Osteocyte (in vitro differentiated cells): ENCODE results near the gene SCP2. TPM values are rescaled to one million over a fixed set of nuclear protein-coding genes. Genes with fewer than 3 reads are reported as not detected.

Source experiments
- DNase-seq: peaks from one replicate; pipeline ENCODE4 v3.0.0; 2021; ENCODE audit warnings: mixed read lengths; ENCODE audit not compliant: unreplicated experiment; ENCODE audit errors: extremely low spot score
- H3K27ac Mint-ChIP-seq: one replicate; pipeline ENCODE4 v1.8.0; 2021; ENCODE audit warnings: mild to moderate bottlenecking, mixed read lengths; ENCODE audit not compliant: unreplicated experiment
- H3K27me3 Mint-ChIP-seq: one replicate; pipeline ENCODE4 v1.8.0; 2021; ENCODE audit warnings: mixed read lengths; ENCODE audit not compliant: unreplicated experiment
- H3K36me3 Mint-ChIP-seq: one replicate; pipeline ENCODE4 v1.8.0; 2021; ENCODE audit warnings: mixed read lengths; ENCODE audit not compliant: unreplicated experiment
- H3K4me1 Mint-ChIP-seq: one replicate; pipeline ENCODE4 v1.8.0; 2021; ENCODE audit warnings: mixed read lengths; ENCODE audit not compliant: unreplicated experiment
- H3K4me3 Mint-ChIP-seq: one replicate; pipeline ENCODE4 v1.8.0; 2021; ENCODE audit warnings: mild to moderate bottlenecking, moderate library complexity, mixed read lengths; ENCODE audit not compliant: unreplicated experiment
- H3K9me3 Mint-ChIP-seq: one replicate; pipeline ENCODE4 v1.8.0; 2021; ENCODE audit warnings: mixed read lengths; ENCODE audit not compliant: unreplicated experiment
- total RNA-seq: library from RNA; stranded (reverse); gene quantifications from 2 replicates; pipeline ENCODE4 v1.2.1, GENCODE V29; 2021
- TF ChIP-seq, protein P1 (sequence below): fragments of 200-600 bp; sonication (generic); IDR thresholded peaks from 2 replicates; pipeline ENCODE4 v1.5.0; 2021; ENCODE audit warnings: antibody characterized with exemption, mild to moderate bottlenecking, moderate library complexity

Gene SCP2
- total RNA-seq, 1 donor from 2014 or later: 84.2 TPM

DNA sequence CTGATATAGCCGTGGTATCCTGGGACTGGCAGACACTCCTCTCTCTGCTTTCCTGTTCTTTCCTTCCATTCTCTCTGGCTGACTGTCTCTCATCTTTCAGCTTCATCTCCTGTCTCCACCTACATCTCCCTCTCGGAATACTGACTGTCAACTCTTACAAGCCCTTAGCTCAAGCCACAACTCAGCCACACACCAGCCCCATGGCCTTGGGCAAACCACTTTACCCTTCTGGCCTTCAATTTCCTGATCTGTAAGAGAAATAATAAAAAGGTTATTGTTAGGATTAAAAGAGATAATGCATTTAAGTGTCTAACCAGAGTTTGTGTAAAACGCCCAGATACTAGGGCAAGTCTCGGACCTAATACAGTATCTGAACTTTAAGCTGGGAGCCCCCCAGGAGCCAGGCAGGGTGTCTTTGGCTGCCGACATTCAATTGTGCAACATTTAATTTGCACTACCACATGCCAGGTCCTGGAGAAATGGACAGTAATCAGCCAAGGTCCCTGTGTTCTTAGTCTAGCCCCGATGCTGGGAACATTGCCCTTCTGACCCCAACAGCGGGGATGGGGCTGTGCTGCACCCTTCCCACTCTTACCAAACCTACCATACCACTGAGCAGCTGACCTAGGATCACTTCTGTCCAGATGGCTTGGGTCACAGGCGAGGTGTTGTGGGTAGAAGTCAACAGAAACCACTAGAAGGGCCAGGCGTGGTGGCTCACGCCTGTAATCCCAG, 10.7 kb upstream of the SCP2 start:
- Mint-ChIP-seq H3K27me3 (peaks cover 8% of the 10 kb centered on the region), H3K27ac (no peak overlapping the region), H3K4me3 (no peak overlapping the region), H3K4me1 (no peaks in the 10 kb centered on the region), H3K36me3 (no peaks in the 10 kb centered on the region), H3K9me3 (no peaks in the 10 kb centered on the region)
- TF ChIP-seq, protein P1, sequence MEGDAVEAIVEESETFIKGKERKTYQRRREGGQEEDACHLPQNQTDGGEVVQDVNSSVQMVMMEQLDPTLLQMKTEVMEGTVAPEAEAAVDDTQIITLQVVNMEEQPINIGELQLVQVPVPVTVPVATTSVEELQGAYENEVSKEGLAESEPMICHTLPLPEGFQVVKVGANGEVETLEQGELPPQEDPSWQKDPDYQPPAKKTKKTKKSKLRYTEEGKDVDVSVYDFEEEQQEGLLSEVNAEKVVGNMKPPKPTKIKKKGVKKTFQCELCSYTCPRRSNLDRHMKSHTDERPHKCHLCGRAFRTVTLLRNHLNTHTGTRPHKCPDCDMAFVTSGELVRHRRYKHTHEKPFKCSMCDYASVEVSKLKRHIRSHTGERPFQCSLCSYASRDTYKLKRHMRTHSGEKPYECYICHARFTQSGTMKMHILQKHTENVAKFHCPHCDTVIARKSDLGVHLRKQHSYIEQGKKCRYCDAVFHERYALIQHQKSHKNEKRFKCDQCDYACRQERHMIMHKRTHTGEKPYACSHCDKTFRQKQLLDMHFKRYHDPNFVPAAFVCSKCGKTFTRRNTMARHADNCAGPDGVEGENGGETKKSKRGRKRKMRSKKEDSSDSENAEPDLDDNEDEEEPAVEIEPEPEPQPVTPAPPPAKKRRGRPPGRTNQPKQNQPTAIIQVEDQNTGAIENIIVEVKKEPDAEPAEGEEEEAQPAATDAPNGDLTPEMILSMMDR: no peak
- DNase-seq: no peak

DNA sequence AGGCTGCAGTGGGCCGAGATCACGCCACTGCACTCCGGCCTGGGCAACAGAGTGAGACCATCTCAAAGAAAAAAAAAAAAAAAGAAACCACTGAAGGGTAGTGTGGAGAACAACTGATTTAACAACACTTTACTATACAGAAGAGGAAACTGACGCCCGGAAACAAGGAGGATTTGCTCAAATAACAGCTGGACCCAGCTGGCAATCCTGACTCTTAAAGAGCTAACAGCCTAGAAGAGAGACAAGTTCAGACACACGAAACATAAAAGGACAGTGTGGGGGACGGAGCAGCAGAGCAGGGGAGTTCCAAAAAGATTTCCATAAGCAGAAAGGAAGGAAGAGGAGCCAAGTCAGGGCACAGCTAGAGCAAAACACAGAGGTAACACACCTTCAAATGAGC, 9.9 kb upstream of the SCP2 start:
- H3K4me1 Mint-ChIP-seq: peaks cover 2% of the 10 kb centered on the region
- TF ChIP-seq, protein P1: no peak

DNA sequence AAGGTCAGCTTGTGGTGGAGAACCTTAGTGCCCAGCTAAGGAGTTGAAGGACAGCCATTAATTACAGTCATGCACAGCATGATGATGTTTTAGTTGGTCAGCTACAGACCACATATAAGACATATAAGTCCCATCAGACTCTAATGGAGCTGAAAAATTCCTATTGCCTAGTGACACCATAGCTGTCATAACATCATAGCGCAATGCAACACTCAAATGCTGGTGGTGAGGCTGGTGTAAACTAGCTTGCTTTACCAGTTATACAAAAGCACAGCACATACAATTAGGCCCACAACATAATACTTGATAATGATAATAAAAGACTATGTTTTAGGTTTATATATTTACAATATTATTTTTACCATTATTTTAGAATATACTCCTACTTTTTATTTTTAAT, 9.5 kb upstream of the SCP2 start:
- Mint-ChIP-seq H3K4me3 (no peak overlapping the region), H3K4me1 (peaks cover 2% of the 10 kb centered on the region), H3K27me3 (peaks cover 11% of the 10 kb centered on the region), H3K36me3 (no peaks in the 10 kb centered on the region), H3K9me3 (no peaks in the 10 kb centered on the region), H3K27ac (no peak overlapping the region)
- no peak for DNase-seq
- TF ChIP-seq, protein P1: no peak

More for the DNA sequence above, 9.9 kb upstream of the SCP2 start:
- H3K36me3 Mint-ChIP-seq: no peaks in the 10 kb centered on the region
- H3K27ac Mint-ChIP-seq: no peak overlapping the region
- H3K4me3 Mint-ChIP-seq: no peak overlapping the region
- no peak for DNase-seq
- H3K9me3 Mint-ChIP-seq: no peaks in the 10 kb centered on the region
- H3K27me3 Mint-ChIP-seq: peaks cover 8% of the 10 kb centered on the region

DNA sequence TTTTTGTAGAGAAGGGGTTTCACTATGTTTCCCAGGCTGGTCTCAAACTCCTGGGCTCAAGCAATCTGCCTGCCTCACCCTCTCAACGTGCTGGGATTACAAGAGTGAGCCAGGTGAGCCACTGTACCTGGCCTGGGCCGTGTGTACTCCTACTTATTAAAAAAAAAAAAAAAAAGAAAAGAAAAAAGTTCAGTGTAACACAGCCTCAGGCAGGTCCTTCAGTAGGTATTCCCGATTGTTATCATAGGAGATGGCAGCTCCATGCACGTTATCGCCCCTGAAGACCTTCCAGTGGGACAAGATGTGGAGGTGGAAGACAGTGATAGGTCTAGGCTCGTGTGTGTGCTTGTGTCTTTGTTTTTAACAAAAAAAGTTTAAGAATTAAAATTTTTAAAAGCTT, 8.9 kb upstream of the SCP2 start:
- H3K4me1 Mint-ChIP-seq: peaks cover 2% of the 10 kb centered on the region
- no peak for DNase-seq
- H3K27me3 Mint-ChIP-seq: peaks cover 15% of the 10 kb centered on the region
- H3K9me3 Mint-ChIP-seq: no peaks in the 10 kb centered on the region
- no peak overlapping the region for H3K27ac Mint-ChIP-seq
- TF ChIP-seq, protein P1: no peak
- H3K4me3 Mint-ChIP-seq: no peak overlapping the region
- no peaks in the 10 kb centered on the region for H3K36me3 Mint-ChIP-seq

DNA sequence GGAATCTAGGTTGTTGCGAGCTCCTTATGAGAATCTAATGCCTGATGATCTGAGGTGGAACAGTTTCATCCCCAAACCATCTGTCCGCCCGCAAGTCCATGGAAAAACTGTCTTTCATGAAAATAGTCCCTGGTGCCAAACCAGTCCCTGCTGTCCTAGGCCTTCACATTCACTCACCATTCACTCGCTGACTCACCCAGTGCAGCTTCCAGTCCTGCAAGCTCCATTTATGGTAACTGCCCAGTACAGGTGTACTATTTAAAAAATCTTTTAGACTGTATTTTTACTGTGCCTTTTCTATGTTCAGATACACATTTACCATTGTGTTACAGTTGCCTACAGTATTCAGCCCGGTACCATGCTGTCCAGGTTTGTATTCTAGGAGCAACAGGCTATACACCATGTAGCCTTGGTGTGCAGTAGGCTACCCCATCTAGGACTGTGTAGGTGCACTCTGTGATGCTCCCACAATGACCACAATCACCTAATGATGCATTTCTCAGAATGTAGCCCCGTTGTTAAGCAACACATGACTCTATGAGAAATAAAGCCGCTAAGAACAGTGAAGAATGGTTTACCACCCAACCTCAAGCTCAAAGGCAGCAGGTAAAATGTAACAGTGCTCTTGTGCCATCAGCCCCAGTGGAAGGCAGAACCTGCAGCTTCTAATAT, 7.9 kb upstream of the SCP2 start:
- Mint-ChIP-seq H3K36me3 (no peaks in the 10 kb centered on the region), H3K27ac (no peak overlapping the region), H3K4me1 (peaks cover 2% of the 10 kb centered on the region), H3K27me3 (peaks cover 16% of the 10 kb centered on the region), H3K9me3 (no peaks in the 10 kb centered on the region), H3K4me3 (no peak overlapping the region)
- TF ChIP-seq, protein P1: no peak
- peak; percentile 11 for DNase-seq
